SU-DHL-6 (cell line): Measurements from ENCODE around the gene MTF1.

ENCODE experiments used
- H2AFZ ChIP-seq: fragments of 200-600 bp; sonication (generic); 2 replicates; pipeline ENCODE4 v1.6.1; 2014; ENCODE audit warnings: low read depth, mild to moderate bottlenecking, moderate library complexity, mixed read lengths, antibody characterized with exemption, low read length; ENCODE audit not compliant: severe bottlenecking
- H3F3A ChIP-seq: fragments of 200-600 bp; shearing (Covaris generic); 2 replicates; pipeline ENCODE4 v1.6.0; 2016; ENCODE audit warnings: antibody characterized with exemption, mild to moderate bottlenecking; ENCODE audit not compliant: insufficient read depth
- H3K27ac ChIP-seq: fragments of 200-600 bp; sonication (generic); 2 replicates; pipeline ENCODE4 v1.5.1; 2016; ENCODE audit warnings: low read depth, mild to moderate bottlenecking, low read length, moderate library complexity, mixed read lengths
- H3K27me3 ChIP-seq: fragments of 200-600 bp; sonication (generic), shearing (Covaris generic); 2 replicates; pipeline ENCODE4 v1.6.0; 2014; ENCODE audit warnings: mild to moderate bottlenecking, low read length
- H3K36me3 ChIP-seq: fragments of 200-600 bp; sonication (generic); 2 replicates; pipeline ENCODE4 v1.6.1; 2014; ENCODE audit warnings: mild to moderate bottlenecking, low read length, mixed read lengths
- H3K4me2 ChIP-seq: fragments of 300-600, 200-600 bp; shearing (Covaris generic), sonication (generic); 2 replicates; pipeline ENCODE4 v1.6.0; 2014; ENCODE audit warnings: low read length, low read depth, mild to moderate bottlenecking; ENCODE audit not compliant: poor library complexity, severe bottlenecking
- H3K4me3 ChIP-seq: fragments of 200-600 bp; sonication (generic); 2 replicates; pipeline ENCODE4 v1.5.1; 2014; ENCODE audit warnings: antibody characterized with exemption, low read length, mild to moderate bottlenecking, mixed read lengths; ENCODE audit not compliant: insufficient read depth, poor library complexity, severe bottlenecking
- H3K79me2 ChIP-seq: fragments of 200-600 bp; sonication (generic); 2 replicates; pipeline ENCODE4 v1.6.1; 2014; ENCODE audit warnings: mild to moderate bottlenecking, low read length, moderate library complexity; ENCODE audit not compliant: insufficient read depth
- H3K9ac ChIP-seq: fragments of 200-600 bp; sonication (generic); 2 replicates; pipeline ENCODE4 v1.7.0; 2014; ENCODE audit warnings: mild to moderate bottlenecking, low read length
- H3K9me2 ChIP-seq: fragments of 200-600 bp; sonication (generic); replicated peaks from 2 replicates; pipeline ENCODE4 v1.6.1; 2014; ENCODE audit warnings: low read length; ENCODE audit not compliant: insufficient read depth
- H3K9me3 ChIP-seq: fragments of 200-600 bp; sonication (generic); 2 replicates; pipeline ENCODE4 v1.6.1; 2014; ENCODE audit warnings: low read length, mixed read lengths; ENCODE audit not compliant: insufficient read depth
- H4K20me1 ChIP-seq: fragments of 200-600 bp; sonication (generic); 2 replicates; pipeline ENCODE4 v1.6.1; 2014; ENCODE audit warnings: low read depth, mild to moderate bottlenecking, antibody characterized with exemption, low read length, moderate library complexity, mixed read lengths
- CTCF ChIP-seq: fragments of 200-600 bp; sonication (generic); IDR thresholded peaks from one replicate; pipeline ENCODE4 v1.5.1; 2017; ENCODE audit warnings: antibody characterized with exemption, mild to moderate bottlenecking, low read length, moderate library complexity; ENCODE audit not compliant: insufficient read depth, poor library complexity, severe bottlenecking
- EZH2phosphoT487 ChIP-seq: fragments of 200-600 bp; sonication (generic), shearing (Covaris generic); conservative IDR thresholded peaks from 2 replicates; pipeline ENCODE4 v1.6.1; 2018; ENCODE audit warnings: mild to moderate bottlenecking, antibody characterized with exemption, low read length, moderate library complexity, mixed read lengths

Gene MTF1

GRCh38 chr1:37851782-37852210 lies 7.6 kb downstream of the MTF1 start:
- no peak overlapping the region for H2AFZ ChIP-seq
- H3K27ac ChIP-seq, result no peak overlapping the region
- H3K4me3 ChIP-seq, result no peak overlapping the region
- H3K27me3 ChIP-seq, result no peaks in the 10 kb centered on the region
- 0 out of 2 replicates have a peak, but pooled peaks cover 2% of the 10 kb centered on the region for H3K36me3 ChIP-seq
- H3K4me2 ChIP-seq, result no peak overlapping the region
- H3K79me2 ChIP-seq, result peaks cover 83% of the 10 kb centered on the region
- TF ChIP-seq EZH2phosphoT487 (no peak), CTCF (no peak)
- H4K20me1 ChIP-seq, result peaks cover 8% of the 10 kb centered on the region; the same call in 1 of the 2 replicates
- no peaks in the 10 kb centered on the region for H3K9me3 ChIP-seq
- no peak overlapping the region for H3K9ac ChIP-seq
- peaks cover 7% of the 10 kb centered on the region for H3F3A ChIP-seq
- H3K9me2 ChIP-seq, result no peaks in the 10 kb centered on the region

- no peaks in the 10 kb centered on the region for H3K36me3 ChIP-seq
- peaks cover 8% of the 10 kb centered on the region; the same call in 1 of the 2 replicates for H4K20me1 ChIP-seq
- H3K27ac ChIP-seq, result no peak overlapping the region
These were observed 8.1 kb downstream of the MTF1 start for GRCh38 chr1:37851262-37851661.

GRCh38 chr1:37850352-37850955 lies 8.9 kb downstream of the MTF1 start:
- no peak overlapping the region for H3K27ac ChIP-seq
- no peak overlapping the region for H2AFZ ChIP-seq

More at GRCh38 chr1:37851262-37851661, 8.1 kb downstream of the MTF1 start:
- Histone ChIP-seq H3F3A (peaks cover 7% of the 10 kb centered on the region), H3K4me2 (no peak overlapping the region), H3K9ac (no peak overlapping the region), H3K27me3 (no peaks in the 10 kb centered on the region), H3K4me3 (no peak overlapping the region), H3K9me3 (no peaks in the 10 kb centered on the region), H3K9me2 (no peaks in the 10 kb centered on the region), H3K79me2 (peaks cover 86% of the 10 kb centered on the region), H2AFZ (no peak overlapping the region)
- no peak for TF ChIP-seq CTCF
- TF ChIP-seq EZH2phosphoT487, result no peak

More at GRCh38 chr1:37850352-37850955, 8.9 kb downstream of the MTF1 start:
- Histone ChIP-seq H3K9me3 (no peaks in the 10 kb centered on the region), H4K20me1 (peaks cover 8% of the 10 kb centered on the region; the same call in 1 of the 2 replicates), H3K4me2 (no peak overlapping the region), H3K9me2 (no peaks in the 10 kb centered on the region), H3K27me3 (no peaks in the 10 kb centered on the region), H3K4me3 (no peak overlapping the region), H3K9ac (no peak overlapping the region), H3F3A (peaks cover 7% of the 10 kb centered on the region), H3K79me2 (peaks cover 88% of the 10 kb centered on the region), H3K36me3 (no peaks in the 10 kb centered on the region)
- no peak for TF ChIP-seq CTCF
- TF ChIP-seq EZH2phosphoT487, result no peak
